ENCODE data around the gene KLF7. TPM values are rescaled to one million over a fixed set of nuclear protein-coding genes. Genes with fewer than 3 reads are reported as not detected.
A peak's percentile ranks its signal among the peaks of the same experiment; 100 is the strongest.

The KLF7 gene
- total RNA-seq, 1 donor from 2014 or later = 323 TPM

- peaks cover 12% of the 10 kb centered on the region for H3K36me3 Mint-ChIP-seq (ENCODE audit: unreplicated experiment)
- peaks cover 33% of the 10 kb centered on the region for H3K9me3 Mint-ChIP-seq (ENCODE audit: unreplicated experiment)
- no peak for TF ChIP-seq CTCF (IDR thresholded peaks at IDR 0.05; ENCODE audit: partially characterized antibody, unreplicated experiment)
- no peak overlapping the region for H3K4me3 Mint-ChIP-seq (ENCODE audit: unreplicated experiment)
- H3K27me3 Mint-ChIP-seq (ENCODE audit: unreplicated experiment) = peaks cover 16% of the 10 kb centered on the region
- no peak for DNase-seq
- H3K27ac Mint-ChIP-seq (ENCODE audit: unreplicated experiment) = no peak overlapping the region
- H3K4me1 Mint-ChIP-seq (ENCODE audit: low read depth, unreplicated experiment) = peaks cover 47% of the 10 kb centered on the region
Observed at GRCh38 chr2:207097278-207097677, 68.5 kb downstream of the KLF7 start.

DNA sequence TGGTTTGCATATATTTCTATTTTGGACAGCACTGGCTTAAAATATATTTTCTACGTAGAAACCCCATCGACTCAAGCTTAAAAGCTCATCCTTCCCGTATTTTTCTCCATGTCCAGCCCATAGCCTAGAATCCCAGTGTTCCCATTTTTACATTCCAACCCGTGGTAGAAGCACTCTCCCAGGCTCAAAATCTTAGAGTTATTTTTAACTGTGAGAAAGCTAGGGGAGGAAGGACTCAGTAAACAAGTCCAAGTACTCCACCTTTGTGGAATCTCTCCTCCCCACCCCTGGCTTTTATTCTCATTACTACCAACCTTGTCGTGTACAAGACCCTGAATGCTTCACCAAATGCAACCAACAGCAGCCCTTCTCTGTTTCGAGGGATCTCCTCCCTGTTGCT is 69.8 kb downstream of the KLF7 start:
- peaks cover 44% of the 10 kb centered on the region for H3K4me1 Mint-ChIP-seq (ENCODE audit: low read depth, unreplicated experiment)
- DNase-seq = no peak
- H3K36me3 Mint-ChIP-seq (ENCODE audit: unreplicated experiment) = peaks cover 8% of the 10 kb centered on the region
- H3K27ac Mint-ChIP-seq (ENCODE audit: unreplicated experiment) = peak overlapping the region; percentile 41
- TF ChIP-seq CTCF (IDR thresholded peaks at IDR 0.05; ENCODE audit: partially characterized antibody, unreplicated experiment) = no peak
- H3K9me3 Mint-ChIP-seq (ENCODE audit: unreplicated experiment) = peaks cover 29% of the 10 kb centered on the region
- peak overlapping the region; percentile 1 for H3K4me3 Mint-ChIP-seq (ENCODE audit: unreplicated experiment)
- H3K27me3 Mint-ChIP-seq (ENCODE audit: unreplicated experiment) = peaks cover 13% of the 10 kb centered on the region

GRCh38 chr2:207093234-207093633 is 72.5 kb downstream of the KLF7 start:
- Mint-ChIP-seq H3K27me3 (ENCODE audit: unreplicated experiment) (peaks cover 11% of the 10 kb centered on the region), H3K4me1 (ENCODE audit: low read depth, unreplicated experiment) (peaks cover 55% of the 10 kb centered on the region), H3K36me3 (ENCODE audit: unreplicated experiment) (no peaks in the 10 kb centered on the region), H3K4me3 (ENCODE audit: unreplicated experiment) (no peak overlapping the region), H3K27ac (ENCODE audit: unreplicated experiment) (peak overlapping the region; percentile 34), H3K9me3 (ENCODE audit: unreplicated experiment) (peaks cover 21% of the 10 kb centered on the region)
- no peak for TF ChIP-seq CTCF (IDR thresholded peaks at IDR 0.05; ENCODE audit: partially characterized antibody, unreplicated experiment)
- no peak for DNase-seq

DNA sequence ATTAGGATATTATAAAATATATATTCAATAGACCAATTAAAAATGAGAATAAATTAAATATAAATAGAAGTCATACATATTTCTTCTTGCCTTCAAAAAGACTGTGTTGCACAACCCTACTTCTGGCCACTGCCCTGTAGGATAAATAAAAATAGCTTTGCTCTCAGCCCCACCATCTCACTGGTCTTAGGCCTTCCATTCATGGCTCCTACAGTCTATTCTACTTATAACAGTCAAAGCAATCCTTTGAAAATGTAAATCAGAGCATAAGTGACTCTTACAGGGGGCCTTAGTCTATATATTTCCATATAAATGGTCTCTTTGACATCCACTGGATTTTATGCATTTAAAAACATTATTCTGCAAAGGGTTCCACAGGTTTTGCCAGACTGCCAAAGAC is 72.9 kb downstream of the KLF7 start:
- Mint-ChIP-seq H3K27me3 (ENCODE audit: unreplicated experiment) (peaks cover 11% of the 10 kb centered on the region), H3K4me3 (ENCODE audit: unreplicated experiment) (no peak overlapping the region), H3K27ac (ENCODE audit: unreplicated experiment) (no peak overlapping the region), H3K36me3 (ENCODE audit: unreplicated experiment) (no peaks in the 10 kb centered on the region), H3K9me3 (ENCODE audit: unreplicated experiment) (peaks cover 21% of the 10 kb centered on the region), H3K4me1 (ENCODE audit: low read depth, unreplicated experiment) (peaks cover 59% of the 10 kb centered on the region)
- no peak for TF ChIP-seq CTCF (IDR thresholded peaks at IDR 0.05; ENCODE audit: partially characterized antibody, unreplicated experiment)
- no peak for DNase-seq

GRCh38 chr2:207091928-207092327 is 73.8 kb downstream of the KLF7 start:
- Mint-ChIP-seq H3K9me3 (ENCODE audit: unreplicated experiment) (peaks cover 25% of the 10 kb centered on the region), H3K4me3 (ENCODE audit: unreplicated experiment) (peak overlapping the region; percentile 53), H3K36me3 (ENCODE audit: unreplicated experiment) (no peaks in the 10 kb centered on the region), H3K27me3 (ENCODE audit: unreplicated experiment) (peaks cover 15% of the 10 kb centered on the region), H3K27ac (ENCODE audit: unreplicated experiment) (no peak overlapping the region), H3K4me1 (ENCODE audit: low read depth, unreplicated experiment) (peaks cover 65% of the 10 kb centered on the region)
- no peak for DNase-seq
- no peak for TF ChIP-seq CTCF (IDR thresholded peaks at IDR 0.05; ENCODE audit: partially characterized antibody, unreplicated experiment)
